Esophagus muscularis mucosa (tissue), 4 donors: ENCODE results near the gene RASAL1. TPM values are rescaled to one million over a fixed set of nuclear protein-coding genes. Genes with fewer than 3 reads are reported as not detected.

Source experiments
- DNase-seq: peaks from one replicate; pipeline ENCODE4 v3.0.0-alpha.2; 2017; ENCODE audit errors: extremely low spot score
- H3K27ac ChIP-seq, 4 donors: fragments of 200-600 bp; sonication (generic); replicated peaks in 1 of 4; 1 replicate in 3 of 4; 2 replicates in 1 of 4; pipeline ENCODE4 v1.5.1; 2016 to 2019; ENCODE audit warnings: mild to moderate bottlenecking in 1 of 4
- H3K27me3 ChIP-seq, 4 donors: fragments of 200-600 bp; sonication (generic); one replicate each; pipeline versions ENCODE4 v1.5.1 to v1.6.0; 2016 to 2019
- H3K36me3 ChIP-seq, 4 donors: fragments of 200-600 bp; sonication (generic); one replicate each; pipeline ENCODE4 v1.5.1; 2016 to 2019
- H3K4me1 ChIP-seq, 4 donors: fragments of 200-600 bp; sonication (generic); one replicate each; pipeline ENCODE4 v1.5.1; 2016 to 2019
- H3K4me3 ChIP-seq, 4 donors: fragments of 200-600 bp; sonication (generic); 1 replicate in 2 of 4; 2 replicates in 2 of 4; pipeline ENCODE4 v1.5.1; 2016 to 2019; ENCODE audit warnings: mild to moderate bottlenecking in 4 of 4, moderate library complexity in 1 of 4
- H3K9me3 ChIP-seq, 4 donors: fragments of 200-600 bp; sonication (generic); 1 replicate in 3 of 4; 2 replicates in 1 of 4; pipeline ENCODE4 v1.5.1; 2016 to 2019
- CTCF ChIP-seq, 3 experiments: fragments of 200-600 bp in 2 of 3; fragments of 450-650 bp in 1 of 3; sonication (generic) in 2 of 3; IDR thresholded peaks; one replicate each; pipeline ENCODE4 v1.5.1; 2017 to 2019; ENCODE audit warnings: antibody characterized with exemption in 3 of 3, mild to moderate bottlenecking in 2 of 3, moderate library complexity in 1 of 3
- EP300 ChIP-seq: sonication (generic); formaldehyde crosslinking; IDR thresholded peaks from one replicate; pipeline ENCODE4 v1.6.1; 2017; ENCODE audit warnings: antibody characterized with exemption
- POLR2A ChIP-seq: fragments of 450-650 bp; IDR thresholded peaks from one replicate; pipeline ENCODE4 v1.6.1; 2017; ENCODE audit warnings: antibody characterized with exemption, moderate library complexity, mild to moderate bottlenecking, low read depth
- POLR2AphosphoS5 ChIP-seq, 2 donors: sonication (generic); formaldehyde crosslinking; IDR thresholded peaks; one replicate each; pipeline ENCODE4 v1.6.1; 2017; ENCODE audit warnings: antibody characterized with exemption in 2 of 2
- WGBS: methylation state at CpG from one replicate; pipeline ENCODE4 v1.1.5; 2018; 5-methylcytosine and 5-hydroxymethylcytosine counted together
- intact Hi-C: fragments of 100-400 bp; cut with DNase I; formaldehyde crosslinking; loops from one replicate; pipeline ENCODE4 v1.15.1; 2023
- total RNA-seq, 4 donors: library from RNA; depleted of rRNA; stranded (reverse); fragments of >200 nt; gene quantifications; one replicate each; pipeline versions ENCODE4 v1.1.0 to v1.2.1, GENCODE V29; 2016

Gene RASAL1
- total RNA-seq, 4 donors from 2014 or later: 0.17 TPM; not detected in 3

DNA sequence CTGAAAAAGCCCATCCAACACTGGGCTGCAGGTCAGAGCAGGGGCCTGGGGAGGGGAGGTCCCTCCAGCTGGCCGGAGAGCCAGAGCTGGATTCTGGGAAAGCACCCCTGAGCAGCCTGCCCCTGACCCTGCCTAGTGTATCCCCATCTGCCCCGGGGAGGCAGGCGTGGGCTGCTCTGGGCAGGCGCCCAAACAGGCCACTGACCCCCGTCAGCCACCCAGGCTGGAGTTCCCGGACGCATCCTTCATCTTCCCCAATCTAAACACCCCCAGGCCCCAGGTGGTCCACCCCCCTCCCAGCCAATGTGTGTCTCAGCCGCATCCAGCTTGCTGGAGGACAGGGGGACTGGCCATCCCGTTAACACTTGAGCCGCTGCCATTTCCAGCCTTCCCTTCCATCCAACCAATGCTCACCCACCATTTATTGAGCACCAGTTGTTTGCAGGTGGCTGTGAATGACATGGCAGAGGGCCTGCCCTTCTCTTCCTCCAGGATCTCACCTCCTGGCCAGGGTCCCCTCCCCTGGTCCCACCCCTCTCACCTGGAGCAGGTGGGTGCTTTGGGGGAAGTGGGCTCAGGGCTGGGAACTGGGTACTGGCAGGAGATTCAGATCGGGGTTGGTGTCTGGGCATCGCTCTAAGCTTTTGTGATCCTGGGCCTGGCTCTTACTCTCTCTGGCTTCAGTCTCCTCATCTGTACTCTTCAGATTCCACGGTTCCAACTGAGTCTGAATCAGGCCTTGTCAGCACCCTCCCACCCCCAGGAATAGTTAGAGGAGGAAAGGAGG, 79.8 kb downstream of the RASAL1 start:
- TF ChIP-seq POLR2A: no peak
- TF ChIP-seq POLR2AphosphoS5 (IDR thresholded peaks at IDR 0.05): no peak
- no peak for TF ChIP-seq CTCF (IDR thresholded peaks at IDR 0.05)
- TF ChIP-seq EP300: no peak
- H3K4me1 ChIP-seq: peaks cover 7 to 19% (median 15%) of the 10 kb centered on the region in 4 donors
- no peak overlapping the region for H3K27ac ChIP-seq
- intact Hi-C loops: no loop called here
- H3K9me3 ChIP-seq: no peaks in the 10 kb centered on the region
- peak overlapping the region in 2 of 4 donors; percentile 54 to 60 for H3K4me3 ChIP-seq
- H3K36me3 ChIP-seq: no peaks in the 10 kb centered on the region
- WGBS: 53% methylated on average over 11 of the region's 13 CpGs
- no peak for DNase-seq
- peaks cover 0 to 73% (median 22%) of the 10 kb centered on the region in 4 donors for H3K27me3 ChIP-seq

DNA sequence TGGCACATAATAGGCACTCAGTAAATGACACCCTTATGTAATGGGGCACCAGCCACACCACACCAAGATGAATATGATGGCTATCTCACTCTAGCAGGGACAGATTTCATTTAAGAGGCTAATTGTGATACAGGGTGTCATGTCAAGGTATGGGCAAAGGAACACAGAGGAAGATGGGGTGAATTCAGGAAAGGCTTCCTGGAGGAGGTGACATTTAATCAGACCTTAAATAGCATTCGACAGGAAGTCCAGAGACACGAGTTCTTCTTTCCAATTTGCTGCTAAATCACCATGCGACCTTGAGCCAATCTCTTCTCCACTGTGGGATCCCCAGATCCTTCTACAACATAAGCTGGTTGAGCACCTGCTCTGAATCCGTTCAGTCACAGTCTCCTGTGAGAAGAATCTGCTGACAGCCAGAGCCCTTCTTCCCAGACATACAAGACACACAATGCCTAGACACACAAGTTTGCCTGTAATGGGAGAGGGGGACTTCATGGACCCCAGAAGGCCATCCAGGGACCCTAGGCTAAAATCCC, 80.5 kb downstream of the RASAL1 start:
- H3K27me3 ChIP-seq: peaks cover 0 to 70% (median 22%) of the 10 kb centered on the region in 4 donors
- DNase-seq: no peak
- H3K4me3 ChIP-seq: no peak overlapping the region
- H3K36me3 ChIP-seq: no peaks in the 10 kb centered on the region
- H3K9me3 ChIP-seq: no peaks in the 10 kb centered on the region
- H3K4me1 ChIP-seq: peaks cover 7 to 19% (median 15%) of the 10 kb centered on the region in 4 donors
- H3K27ac ChIP-seq: no peak overlapping the region
- intact Hi-C loops: no loop called here
- TF ChIP-seq POLR2A (no peak), CTCF (IDR thresholded peaks at IDR 0.05) (no peak), EP300 (no peak), POLR2AphosphoS5 (IDR thresholded peaks at IDR 0.05) (no peak)
- WGBS: 68% methylated on average over 4 of the region's 4 CpGs

GRCh38 chr12:113052326-113052725, 83.2 kb downstream of the RASAL1 start:
- no peak overlapping the region for H3K27ac ChIP-seq
- peaks cover 5 to 16% (median 11%) of the 10 kb centered on the region in 4 donors for H3K4me1 ChIP-seq
- TF ChIP-seq POLR2AphosphoS5 (IDR thresholded peaks at IDR 0.05) (no peak), CTCF (IDR thresholded peaks at IDR 0.05) (no peak), POLR2A (no peak), EP300 (no peak)
- no peak for DNase-seq
- 67% methylated on average over 4 of the region's 4 CpGs for WGBS
- intact Hi-C loops: no loop called here
- no peaks in the 10 kb centered on the region for H3K9me3 ChIP-seq
- H3K36me3 ChIP-seq: no peaks in the 10 kb centered on the region
- H3K27me3 ChIP-seq: peaks cover 0 to 53% (median 16%) of the 10 kb centered on the region in 4 donors
- H3K4me3 ChIP-seq: no peak overlapping the region

DNA sequence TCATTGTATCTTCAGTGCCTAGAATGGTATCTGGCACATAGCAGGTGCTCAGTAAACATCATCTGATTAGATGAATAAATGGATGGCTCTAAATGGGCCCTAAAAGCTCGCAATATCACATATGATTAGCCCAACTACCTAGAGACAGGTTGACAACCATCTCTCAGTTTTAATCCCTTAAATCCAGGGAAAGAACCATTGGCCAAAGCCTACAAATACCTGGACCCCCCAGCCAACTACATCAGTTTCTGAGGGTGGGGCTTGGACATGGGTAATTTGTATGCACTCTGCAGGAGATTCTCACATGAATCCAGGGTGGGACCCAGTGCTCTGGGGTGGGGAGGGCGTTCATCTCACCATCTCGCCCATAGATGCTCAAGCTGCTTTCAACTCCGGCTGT, 83.8 kb downstream of the RASAL1 start:
- Histone ChIP-seq H3K27ac (no peak overlapping the region), H3K27me3 (peaks cover 0 to 51% (median 10%) of the 10 kb centered on the region in 4 donors), H3K36me3 (no peaks in the 10 kb centered on the region), H3K4me3 (no peak overlapping the region), H3K9me3 (no peaks in the 10 kb centered on the region), H3K4me1 (peaks cover 0 to 10% (median 5%) of the 10 kb centered on the region in 4 donors)
- intact Hi-C loops: no loop called here
- DNase-seq: no peak
- 89% methylated on average over 4 of the region's 4 CpGs for WGBS
- TF ChIP-seq EP300 (no peak), CTCF (IDR thresholded peaks at IDR 0.05) (no peak), POLR2A (no peak), POLR2AphosphoS5 (IDR thresholded peaks at IDR 0.05) (no peak)
